Measurements from ENCODE around the gene PPP2R5D.
A peak's percentile ranks its signal among the peaks of the same experiment; 100 is the strongest.

PPP2R5D gene

DNA sequence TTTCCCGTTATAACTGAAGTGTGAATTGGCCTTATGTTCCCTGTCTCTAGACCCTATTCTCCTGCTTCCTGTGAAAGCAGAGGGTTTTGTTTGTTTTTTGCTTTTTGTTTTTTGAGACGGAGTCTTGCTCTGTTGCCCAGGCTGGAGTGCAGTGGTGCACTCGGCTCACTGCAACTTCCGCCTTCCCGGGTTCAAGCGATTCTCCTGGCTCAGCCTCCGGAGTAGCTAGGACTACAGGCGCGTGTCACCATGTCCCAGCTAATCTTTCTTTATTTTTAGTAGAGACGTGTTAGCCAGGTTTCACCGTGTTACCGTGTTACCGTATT lies 24.5 kb upstream of the PPP2R5D start:
- Histone ChIP-seq H3K4me1 (ENCODE audit: insufficient read depth, poor library complexity, severe bottlenecking) (no peaks in the 10 kb centered on the region), H3K27ac (ENCODE audit: poor library complexity, severe bottlenecking) (no peak overlapping the region), H3K27me3 (ENCODE audit: insufficient read depth, poor library complexity, severe bottlenecking) (no peaks in the 10 kb centered on the region), H3K4me3 (ENCODE audit: severe bottlenecking) (peak overlapping the region; percentile 37), H3K9me3 (ENCODE audit: severe bottlenecking) (no peaks in the 10 kb centered on the region), H3K36me3 (ENCODE audit: low read depth) (no peaks in the 10 kb centered on the region)
- DNase-seq (ENCODE audit: low spot score) (no peak), ATAC-seq (ENCODE audit: low read depth) (no peak)
- TF ChIP-seq, protein P1, sequence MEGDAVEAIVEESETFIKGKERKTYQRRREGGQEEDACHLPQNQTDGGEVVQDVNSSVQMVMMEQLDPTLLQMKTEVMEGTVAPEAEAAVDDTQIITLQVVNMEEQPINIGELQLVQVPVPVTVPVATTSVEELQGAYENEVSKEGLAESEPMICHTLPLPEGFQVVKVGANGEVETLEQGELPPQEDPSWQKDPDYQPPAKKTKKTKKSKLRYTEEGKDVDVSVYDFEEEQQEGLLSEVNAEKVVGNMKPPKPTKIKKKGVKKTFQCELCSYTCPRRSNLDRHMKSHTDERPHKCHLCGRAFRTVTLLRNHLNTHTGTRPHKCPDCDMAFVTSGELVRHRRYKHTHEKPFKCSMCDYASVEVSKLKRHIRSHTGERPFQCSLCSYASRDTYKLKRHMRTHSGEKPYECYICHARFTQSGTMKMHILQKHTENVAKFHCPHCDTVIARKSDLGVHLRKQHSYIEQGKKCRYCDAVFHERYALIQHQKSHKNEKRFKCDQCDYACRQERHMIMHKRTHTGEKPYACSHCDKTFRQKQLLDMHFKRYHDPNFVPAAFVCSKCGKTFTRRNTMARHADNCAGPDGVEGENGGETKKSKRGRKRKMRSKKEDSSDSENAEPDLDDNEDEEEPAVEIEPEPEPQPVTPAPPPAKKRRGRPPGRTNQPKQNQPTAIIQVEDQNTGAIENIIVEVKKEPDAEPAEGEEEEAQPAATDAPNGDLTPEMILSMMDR (IDR thresholded peaks at IDR 0.05; ENCODE audit: poor library complexity, severe bottlenecking), result no peak

DNA sequence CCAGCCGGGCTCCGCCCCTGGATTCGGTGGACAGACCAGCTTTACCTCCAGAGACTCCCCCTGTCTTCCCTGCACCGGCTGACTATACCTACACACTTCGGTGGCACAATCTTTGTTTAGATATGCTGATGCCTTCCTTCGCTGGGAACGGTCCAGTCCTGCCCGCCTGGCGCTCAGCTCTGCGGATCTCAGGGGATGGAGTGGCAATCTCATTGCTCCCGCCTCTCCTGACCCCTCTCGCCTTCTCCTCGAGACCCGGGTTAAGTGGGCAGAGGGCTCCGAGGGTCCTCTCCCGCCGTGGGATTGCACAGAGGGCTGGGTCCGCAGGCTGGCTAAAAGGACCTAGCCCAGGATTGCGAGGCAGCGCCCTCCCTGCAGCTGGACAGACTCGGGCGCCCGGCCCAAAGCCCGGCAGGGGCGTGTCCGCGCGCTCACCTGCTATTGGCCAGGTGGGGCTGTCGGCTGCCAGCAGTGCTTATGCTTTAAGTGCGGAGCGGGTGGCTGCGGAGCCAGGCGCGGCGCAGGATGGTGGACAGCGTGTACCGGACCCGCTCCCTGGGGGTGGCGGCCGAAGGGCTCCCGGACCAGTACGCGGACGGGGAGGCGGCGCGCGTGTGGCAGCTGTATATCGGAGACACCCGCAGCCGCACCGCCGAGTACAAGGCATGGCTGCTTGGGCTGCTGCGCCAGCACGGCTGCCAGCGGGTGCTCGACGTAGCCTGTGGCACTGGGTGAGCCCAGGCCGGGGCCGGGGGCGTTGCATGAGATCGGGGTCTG lies 23.9 kb upstream of the PPP2R5D start, which contains the start of gene GNMT:
TSS of gene GNMT (plus strand) at position 512 of the 777 bp plus-strand sequence. CDS start at position 526, 14 bp downstream.
- Histone ChIP-seq H3K27ac (ENCODE audit: poor library complexity, severe bottlenecking) (no peak within 1 kb of the TSS), H3K4me1 (ENCODE audit: insufficient read depth, poor library complexity, severe bottlenecking) (no peaks in the 10 kb centered on the region), H3K27me3 (ENCODE audit: insufficient read depth, poor library complexity, severe bottlenecking) (no peaks in the 10 kb centered on the region), H3K36me3 (ENCODE audit: low read depth) (no peaks in the 10 kb centered on the region), H3K4me3 (ENCODE audit: severe bottlenecking) (peak within 1 kb of the TSS; percentile 37), H3K9me3 (ENCODE audit: severe bottlenecking) (no peaks in the 10 kb centered on the region)
- DNase-seq (ENCODE audit: low spot score) (peak; percentile 81), ATAC-seq (ENCODE audit: low read depth) (peak; percentile 89)
- TF ChIP-seq, protein P1 (IDR thresholded peaks at IDR 0.05; ENCODE audit: poor library complexity, severe bottlenecking), result no peak

DNA sequence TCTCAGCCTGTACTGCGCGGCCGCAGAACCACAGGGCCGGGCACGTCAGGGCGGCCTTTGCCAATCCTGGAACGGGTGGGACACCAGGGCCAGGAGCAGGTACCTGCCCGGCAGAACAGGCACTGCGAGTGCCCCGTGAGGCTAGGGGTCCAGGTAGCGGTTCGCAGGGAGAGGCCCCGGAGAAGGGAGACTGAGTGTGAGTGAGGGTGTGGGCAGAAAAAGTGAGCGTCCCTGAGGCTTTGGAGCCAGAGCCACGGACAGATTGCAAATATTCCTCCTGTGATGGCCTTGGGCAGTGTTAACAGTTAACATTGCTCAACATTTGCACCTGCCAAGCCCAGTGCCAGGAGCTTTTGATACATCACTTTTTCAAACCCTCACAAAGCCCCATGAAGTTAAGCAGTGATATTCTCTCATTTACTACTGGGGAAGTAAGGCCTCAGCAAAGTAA lies 23.3 kb upstream of the PPP2R5D start:
- Histone ChIP-seq H3K9me3 (ENCODE audit: severe bottlenecking) (no peaks in the 10 kb centered on the region), H3K27ac (ENCODE audit: poor library complexity, severe bottlenecking) (no peak overlapping the region), H3K36me3 (ENCODE audit: low read depth) (no peaks in the 10 kb centered on the region), H3K4me3 (ENCODE audit: severe bottlenecking) (peak overlapping the region; percentile 37), H3K27me3 (ENCODE audit: insufficient read depth, poor library complexity, severe bottlenecking) (no peaks in the 10 kb centered on the region), H3K4me1 (ENCODE audit: insufficient read depth, poor library complexity, severe bottlenecking) (no peaks in the 10 kb centered on the region)
- ATAC-seq (ENCODE audit: low read depth) (no peak; the same call in 1 of the 3 replicates), DNase-seq (ENCODE audit: low spot score) (no peak)
- TF ChIP-seq, protein P1 (IDR thresholded peaks at IDR 0.05; ENCODE audit: poor library complexity, severe bottlenecking), result no peak

DNA sequence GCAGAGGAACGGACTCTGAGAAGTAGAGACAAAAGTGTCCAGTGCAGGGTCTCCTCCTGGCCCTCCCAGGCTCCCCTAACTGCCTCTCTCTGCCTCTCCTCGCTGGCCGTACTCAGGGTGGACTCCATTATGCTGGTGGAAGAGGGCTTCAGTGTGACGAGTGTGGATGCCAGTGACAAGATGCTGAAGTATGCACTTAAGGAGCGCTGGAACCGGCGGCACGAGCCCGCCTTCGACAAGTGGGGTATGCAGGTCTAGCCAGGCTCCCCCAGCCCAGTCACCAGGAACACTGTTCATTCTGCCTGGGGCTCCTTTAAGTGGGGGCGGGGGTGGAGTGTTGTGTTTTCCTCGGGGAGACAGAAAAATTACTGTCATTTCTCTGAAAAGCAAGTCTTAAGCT lies 22.3 kb upstream of the PPP2R5D start:
- ATAC-seq (ENCODE audit: low read depth) (no peak), DNase-seq (ENCODE audit: low spot score) (no peak)
- no peaks in the 10 kb centered on the region for H3K4me1 ChIP-seq (ENCODE audit: insufficient read depth, poor library complexity, severe bottlenecking)
- H3K36me3 ChIP-seq (ENCODE audit: low read depth), result no peaks in the 10 kb centered on the region
- no peaks in the 10 kb centered on the region for H3K9me3 ChIP-seq (ENCODE audit: severe bottlenecking)
- TF ChIP-seq, protein P1 (IDR thresholded peaks at IDR 0.05; ENCODE audit: poor library complexity, severe bottlenecking), result no peak
- no peak overlapping the region for H3K4me3 ChIP-seq (ENCODE audit: severe bottlenecking)
- H3K27ac ChIP-seq (ENCODE audit: poor library complexity, severe bottlenecking), result no peak overlapping the region
- no peaks in the 10 kb centered on the region for H3K27me3 ChIP-seq (ENCODE audit: insufficient read depth, poor library complexity, severe bottlenecking)
